Endometrium (tissue), 2 donors: ENCODE results near the gene CETP.

ENCODE experiments used
- FAIRE-seq: peaks from 2 replicates; lab custom pipeline; 2012; peaks lifted over from hg19 to GRCh38; lab: Jason Lieb, UNC
- donor health status: control.
- donor health status: control.

Gene CETP

DNA sequence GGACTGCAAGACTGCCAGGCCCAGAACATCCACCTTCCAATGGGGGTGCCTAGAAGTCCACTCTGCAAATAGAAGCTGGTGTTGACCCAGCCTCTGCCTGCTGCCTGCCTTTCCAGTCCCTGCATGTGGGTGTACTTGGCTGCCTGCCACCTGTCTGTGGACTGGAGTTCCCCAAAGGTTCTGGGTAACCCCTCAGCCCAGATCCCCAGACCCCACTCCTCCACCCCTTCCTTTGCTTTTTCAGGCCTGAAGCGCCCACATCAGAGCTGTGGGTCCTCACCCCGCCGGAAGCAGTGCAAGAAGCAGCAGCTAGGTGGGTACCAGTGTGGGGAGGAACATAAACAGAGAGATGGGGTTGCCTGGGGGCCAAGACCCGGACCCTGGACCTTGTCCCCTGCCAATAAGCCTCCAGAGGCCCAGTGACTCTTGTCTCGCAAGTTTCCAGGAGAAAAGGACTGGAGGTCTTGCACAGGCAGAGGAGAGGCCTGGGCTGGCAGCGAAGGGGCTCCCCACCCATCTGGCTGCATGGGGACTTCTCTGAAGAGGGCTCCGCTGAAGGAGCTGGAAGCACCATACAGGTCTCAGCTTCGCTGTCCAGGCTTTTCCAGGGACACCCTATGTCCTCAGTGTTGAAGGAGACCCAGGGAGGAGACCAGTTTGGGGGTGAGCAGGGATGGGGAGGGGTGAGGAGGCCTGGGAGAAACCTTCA lies 61.9 kb downstream of the CETP start:
- FAIRE-seq, result no peak

- no peak for FAIRE-seq
Observed at GRCh38 chr16:57024894-57025680, 63.3 kb downstream of the CETP start.

DNA sequence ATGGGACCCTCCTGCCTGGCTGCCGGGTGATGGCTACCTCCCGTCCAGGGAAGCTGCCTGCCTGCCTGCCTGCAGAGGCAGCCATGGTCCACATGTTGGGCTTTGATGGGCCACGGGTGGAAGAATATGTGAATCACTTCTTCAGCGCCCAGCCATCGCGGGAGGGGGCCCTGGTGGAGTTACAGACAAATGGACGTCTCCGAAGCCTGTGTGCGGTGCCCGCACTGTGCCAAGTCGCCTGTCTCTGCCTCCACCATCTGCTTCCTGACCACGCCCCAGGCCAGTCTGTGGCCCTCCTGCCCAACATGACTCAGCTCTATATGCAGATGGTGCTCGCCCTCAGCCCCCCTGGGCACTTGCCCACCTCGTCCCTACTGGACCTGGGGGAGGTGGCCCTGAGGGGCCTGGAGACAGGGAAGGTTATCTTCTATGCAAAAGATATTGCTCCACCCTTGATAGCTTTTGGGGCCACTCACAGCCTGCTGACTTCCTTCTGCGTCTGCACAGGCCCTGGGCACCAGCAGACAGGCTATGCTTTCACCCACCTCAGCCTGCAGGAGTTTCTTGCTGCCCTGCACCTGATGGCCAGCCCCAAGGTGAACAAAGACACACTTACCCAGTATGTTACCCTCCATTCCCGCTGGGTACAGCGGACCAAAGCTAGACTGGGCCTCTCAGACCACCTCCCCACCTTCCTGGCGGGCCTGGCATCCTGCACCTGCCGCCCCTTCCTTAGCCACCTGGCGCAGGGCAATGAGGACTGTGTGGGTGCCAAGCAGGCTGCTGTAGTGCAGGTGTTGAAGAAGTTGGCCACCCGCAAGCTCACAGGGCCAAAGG lies 64.4 kb downstream of the CETP start:
- FAIRE-seq, result no peak

DNA sequence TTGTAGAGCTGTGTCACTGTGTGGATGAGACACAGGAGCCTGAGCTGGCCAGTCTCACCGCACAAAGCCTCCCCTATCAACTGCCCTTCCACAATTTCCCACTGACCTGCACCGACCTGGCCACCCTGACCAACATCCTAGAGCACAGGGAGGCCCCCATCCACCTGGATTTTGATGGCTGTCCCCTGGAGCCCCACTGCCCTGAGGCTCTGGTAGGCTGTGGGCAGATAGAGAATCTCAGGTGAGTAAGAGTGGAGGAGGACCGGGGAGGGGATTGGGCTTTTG lies 65.0 kb downstream of the CETP start:
- FAIRE-seq, result no peak

GRCh38 chr16:57027067-57027466 lies 65.3 kb downstream of the CETP start:
- no peak for FAIRE-seq

DNA sequence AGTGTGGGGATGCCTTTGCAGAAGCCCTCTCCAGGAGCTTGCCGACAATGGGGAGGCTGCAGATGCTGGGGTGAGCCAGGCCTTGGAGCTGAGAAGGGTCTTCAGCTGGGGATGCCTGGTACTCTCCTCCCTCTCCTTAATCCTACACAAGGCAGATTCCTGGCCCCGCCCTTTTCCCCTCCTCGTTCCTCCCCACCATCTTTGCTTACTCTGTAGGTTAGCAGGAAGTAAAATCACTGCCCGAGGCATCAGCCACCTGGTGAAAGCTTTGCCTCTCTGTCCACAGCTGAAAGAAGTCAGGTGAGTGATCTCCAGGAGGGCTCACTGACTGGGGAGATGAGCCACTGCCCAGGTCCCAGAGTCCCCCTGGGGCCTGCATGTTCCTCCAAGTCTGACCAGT lies 66.3 kb downstream of the CETP start:
- FAIRE-seq, result no peak

- FAIRE-seq, result no peak
Observed at GRCh38 chr16:57029161-57030160, 67.7 kb downstream of the CETP start.

GRCh38 chr16:57030346-57030902 lies 68.7 kb downstream of the CETP start:
- no peak for FAIRE-seq

GRCh38 chr16:57031156-57031555 lies 69.4 kb downstream of the CETP start:
- FAIRE-seq, result no peak

GRCh38 chr16:57032346-57032745 lies 70.6 kb downstream of the CETP start:
- no peak for FAIRE-seq

DNA sequence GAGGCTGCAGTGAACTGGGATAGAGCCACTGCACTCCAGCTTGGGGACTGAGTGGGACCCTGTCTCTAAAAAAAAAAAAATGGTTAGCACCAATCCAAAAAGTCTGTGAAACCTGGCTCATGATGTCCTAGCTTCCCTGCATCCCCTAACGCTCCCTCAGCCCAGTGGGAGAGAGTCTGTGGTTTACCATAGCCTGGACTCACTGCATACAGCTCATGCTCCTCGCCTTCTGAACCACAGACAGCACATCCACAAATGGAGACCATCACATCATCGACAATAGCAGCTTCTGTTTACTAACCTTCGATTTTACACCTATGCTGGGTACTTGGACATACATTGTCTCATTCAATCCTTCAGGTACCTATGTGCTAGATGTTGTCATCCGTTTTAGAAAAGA lies 71.2 kb downstream of the CETP start:
- no peak for FAIRE-seq
